ENCODE measurements around the gene GPATCH8.
"Not testable (repeated sequence)": the region's sequence is repeated elsewhere in the genome, so short reads cannot be mapped to it uniquely, and the experiment has no call there.

The GPATCH8 gene

GRCh38 chr17:44527102-44527501 is 23.9 kb upstream of the GPATCH8 start:
- DNase-seq (ENCODE audit: low read depth), result no peak

- DNase-seq (ENCODE audit: low read depth), result no peak
Observed at GRCh38 chr17:44523672-44523972, 20.4 kb upstream of the GPATCH8 start.

GRCh38 chr17:44522883-44523671 is 19.9 kb upstream of the GPATCH8 start:
- no peak for DNase-seq (ENCODE audit: low read depth)

GRCh38 chr17:44518032-44518431 is 14.8 kb upstream of the GPATCH8 start:
- DNase-seq (ENCODE audit: low read depth), result no peak

- DNase-seq (ENCODE audit: low read depth), result not testable (repeated sequence)
Observed at GRCh38 chr17:44511241-44512134, 8.3 kb upstream of the GPATCH8 start.

GRCh38 chr17:44506939-44507604 is 3.9 kb upstream of the GPATCH8 start:
- DNase-seq (ENCODE audit: low read depth), result not testable (repeated sequence)

- DNase-seq (ENCODE audit: low read depth), result no peak
Observed at GRCh38 chr17:44502598-44503146, 534 bp downstream of the GPATCH8 start.

- no peak for DNase-seq (ENCODE audit: low read depth)
Observed at GRCh38 chr17:44501866-44502375, 1.3 kb downstream of the GPATCH8 start.

- no peak for DNase-seq (ENCODE audit: low read depth)
Observed at GRCh38 chr17:44499722-44500121, 3.5 kb downstream of the GPATCH8 start.

GRCh38 chr17:44496815-44497214 is 6.4 kb downstream of the GPATCH8 start:
- no peak for DNase-seq (ENCODE audit: low read depth)

- no peak for DNase-seq (ENCODE audit: low read depth)
Observed at GRCh38 chr17:44493339-44493738, 9.9 kb downstream of the GPATCH8 start.

- DNase-seq (ENCODE audit: low read depth), result no peak
Observed at GRCh38 chr17:44492706-44493272, 10.4 kb downstream of the GPATCH8 start.

- DNase-seq (ENCODE audit: low read depth), result no peak
Observed at GRCh38 chr17:44489581-44489980, 13.6 kb downstream of the GPATCH8 start.

GRCh38 chr17:44487170-44487569 is 16.0 kb downstream of the GPATCH8 start:
- no peak for DNase-seq (ENCODE audit: low read depth)

- DNase-seq (ENCODE audit: low read depth), result no peak
Observed at GRCh38 chr17:44473367-44473766, 29.8 kb downstream of the GPATCH8 start.

GRCh38 chr17:44469676-44470075 is 33.5 kb downstream of the GPATCH8 start:
- DNase-seq (ENCODE audit: low read depth), result no peak

- no peak for DNase-seq (ENCODE audit: low read depth)
Observed at GRCh38 chr17:44467108-44467507, 36.1 kb downstream of the GPATCH8 start.

GRCh38 chr17:44466339-44466738 is 36.9 kb downstream of the GPATCH8 start:
- DNase-seq (ENCODE audit: low read depth), result no peak

- DNase-seq (ENCODE audit: low read depth), result no peak
Observed at GRCh38 chr17:44465897-44466296, 37.3 kb downstream of the GPATCH8 start.

GRCh38 chr17:44465276-44465675 is 37.9 kb downstream of the GPATCH8 start:
- DNase-seq (ENCODE audit: low read depth), result no peak

GRCh38 chr17:44464037-44464436 is 39.2 kb downstream of the GPATCH8 start:
- DNase-seq (ENCODE audit: low read depth), result no peak

GRCh38 chr17:44451832-44452231 is 51.4 kb downstream of the GPATCH8 start:
- no peak for DNase-seq (ENCODE audit: low read depth)

Measured in stimulated activated CD8-positive, alpha-beta memory T cell treated with anti-CD3 and anti-CD28 coated beads, Interleukin-12 subunit alpha, Interleukin-12 subunit beta, amount 100 ng/mL, for 4 hours (primary cell).